TTC549 (cell line): ENCODE results near the gene RNF220.
"Not testable (repeated sequence)": the region's sequence is repeated elsewhere in the genome, so short reads cannot be mapped to it uniquely, and the experiment has no call there.

Source experiments
- FAIRE-seq: peaks from 2 replicates; lab custom pipeline; 2012; peaks lifted over from hg19 to GRCh38; lab: Jason Lieb, UNC

The RNF220 gene

DNA sequence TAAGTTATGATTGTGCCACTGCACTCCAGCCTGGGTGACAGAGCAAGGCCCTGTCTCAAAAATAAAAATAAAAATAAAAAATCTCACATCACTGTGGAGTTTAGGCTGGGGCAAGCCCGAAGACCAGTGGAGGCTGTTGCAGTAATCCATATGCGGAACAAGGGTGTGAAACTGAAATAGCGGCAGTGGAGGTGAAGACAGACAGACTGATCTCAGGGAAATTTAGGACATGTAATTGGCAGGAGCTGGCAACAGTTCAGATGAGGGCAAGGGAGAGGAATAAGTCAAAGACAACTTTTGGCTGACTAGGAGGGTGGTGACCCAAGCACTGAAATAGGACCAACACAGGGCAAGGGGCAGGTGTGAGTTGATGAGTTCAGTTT, 277.8 kb downstream of the RNF220 start:
- no peak for FAIRE-seq

DNA sequence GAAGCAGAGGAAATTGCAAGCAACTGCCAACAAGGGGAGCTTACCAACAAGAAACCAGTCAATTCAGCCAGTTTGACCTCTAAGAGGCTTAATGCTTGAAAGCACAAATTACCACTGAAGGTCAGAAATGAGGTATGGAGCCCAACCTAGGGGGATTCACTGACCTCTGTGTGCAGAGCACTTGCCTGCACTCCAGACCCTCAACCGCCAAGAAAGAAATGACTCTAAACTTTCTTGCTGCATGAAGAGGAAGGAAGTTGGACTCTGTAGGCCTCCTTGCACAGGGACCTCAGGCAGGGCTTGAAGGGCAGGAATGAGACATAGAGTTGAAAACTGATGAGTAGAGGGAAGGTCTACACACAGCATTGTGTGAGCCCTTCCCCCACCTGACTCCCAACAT, 279.5 kb downstream of the RNF220 start:
- FAIRE-seq: no peak

DNA sequence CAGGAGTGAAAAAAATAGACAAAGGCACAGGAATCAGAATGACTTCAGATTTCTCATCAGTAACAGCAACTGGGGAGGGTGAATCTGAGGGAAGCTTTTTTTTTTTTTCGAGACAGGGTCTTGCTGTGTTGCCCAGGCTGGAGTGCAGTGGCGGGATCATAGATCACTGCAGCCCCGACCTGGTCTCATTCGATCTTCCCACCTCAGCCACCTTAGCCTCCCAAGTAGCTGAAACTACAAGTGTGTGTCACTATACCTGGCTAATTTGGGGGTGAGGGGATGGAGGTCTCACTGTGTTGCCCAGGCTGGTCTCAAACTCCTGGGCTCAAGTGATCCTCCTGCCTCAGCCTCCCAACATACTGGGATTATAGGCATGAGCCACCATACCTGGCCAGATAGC, 280.2 kb downstream of the RNF220 start:
- no peak for FAIRE-seq

DNA sequence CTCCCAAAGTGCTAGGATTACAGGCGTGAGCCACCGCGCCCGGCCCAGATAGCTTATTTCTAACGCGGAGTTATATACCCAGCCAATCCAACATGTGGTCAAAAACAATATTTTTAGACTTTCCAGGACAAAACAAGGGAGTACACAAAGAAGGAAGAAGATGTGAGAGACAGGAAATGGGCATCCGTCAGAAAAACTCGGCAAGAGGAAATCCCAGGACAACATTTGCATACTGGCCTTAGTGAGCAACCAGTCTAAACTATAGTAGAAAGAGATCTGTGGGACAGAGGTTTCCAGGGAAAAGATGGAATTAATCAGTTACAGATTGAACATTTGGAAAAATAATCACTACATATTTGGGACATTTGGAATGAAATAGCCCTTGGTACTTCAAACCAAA, 280.8 kb downstream of the RNF220 start:
- no peak for FAIRE-seq

DNA sequence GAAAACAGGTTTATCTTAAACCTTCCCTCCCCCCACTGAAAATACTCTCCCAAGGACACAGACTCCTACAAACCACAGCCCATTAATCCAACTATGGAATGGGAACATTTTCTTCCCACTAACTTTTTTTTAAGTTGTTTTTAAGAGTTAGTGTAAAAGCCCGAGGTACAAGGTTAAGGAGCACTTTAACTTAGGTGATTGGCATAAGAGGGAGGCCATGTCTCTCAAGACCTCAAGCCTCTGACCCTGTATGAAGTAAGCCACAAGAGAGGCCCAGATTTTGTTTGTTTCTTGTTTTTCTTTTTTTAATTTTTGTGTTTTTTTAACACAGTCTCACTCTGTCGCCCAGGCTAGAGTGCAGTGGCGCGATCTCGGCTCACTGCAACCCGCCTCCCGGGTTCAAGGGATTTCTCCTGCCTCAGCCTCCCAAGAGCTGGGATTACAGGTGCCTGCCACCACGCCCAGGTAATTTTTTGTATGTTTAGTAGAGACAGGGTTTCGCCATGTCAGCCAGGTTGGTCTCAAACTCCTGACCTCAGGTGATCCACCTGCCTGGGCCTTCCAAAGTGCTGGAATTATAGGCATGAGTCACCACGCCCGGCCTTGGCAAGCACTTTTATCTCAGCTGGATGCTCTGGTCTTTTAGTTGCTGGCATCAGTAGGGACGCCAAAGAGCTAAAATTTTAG, 283.8 kb downstream of the RNF220 start:
- no peak for FAIRE-seq

DNA sequence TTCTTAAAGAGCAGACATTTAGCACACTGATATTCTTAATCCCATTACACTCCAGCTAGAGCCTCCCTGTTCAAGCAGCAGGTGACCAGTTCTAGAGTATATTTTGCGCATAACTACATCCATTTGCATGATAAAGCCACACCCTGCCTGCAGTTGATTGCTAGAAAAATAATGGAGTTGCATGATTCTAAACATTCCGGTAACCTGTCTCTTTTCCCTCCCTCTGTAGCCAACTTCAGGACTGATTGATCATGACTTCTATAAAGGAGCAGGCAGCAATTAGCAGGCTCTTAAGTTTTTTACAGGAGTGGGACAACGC, 284.4 kb downstream of the RNF220 start:
- no peak for FAIRE-seq

DNA sequence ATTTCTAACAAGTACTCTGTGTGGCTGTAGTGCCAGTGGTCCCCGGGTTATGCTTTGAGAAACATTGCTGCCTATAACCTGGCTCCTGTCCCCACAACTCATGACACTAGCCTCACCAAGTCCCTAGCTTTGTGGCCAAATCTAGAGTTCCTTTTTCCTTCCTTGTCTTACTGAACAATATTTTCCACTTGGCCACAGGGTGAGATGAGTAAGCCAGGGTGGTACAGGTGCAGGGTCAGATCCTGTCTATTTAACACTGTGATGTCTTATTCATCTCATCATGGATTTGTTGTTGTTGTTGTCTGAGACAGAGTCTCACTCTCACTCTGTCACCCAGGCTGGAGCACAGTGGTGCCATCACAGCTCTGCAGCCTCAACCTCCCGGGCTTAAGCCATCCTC, 288.1 kb downstream of the RNF220 start:
- FAIRE-seq: no peak

DNA sequence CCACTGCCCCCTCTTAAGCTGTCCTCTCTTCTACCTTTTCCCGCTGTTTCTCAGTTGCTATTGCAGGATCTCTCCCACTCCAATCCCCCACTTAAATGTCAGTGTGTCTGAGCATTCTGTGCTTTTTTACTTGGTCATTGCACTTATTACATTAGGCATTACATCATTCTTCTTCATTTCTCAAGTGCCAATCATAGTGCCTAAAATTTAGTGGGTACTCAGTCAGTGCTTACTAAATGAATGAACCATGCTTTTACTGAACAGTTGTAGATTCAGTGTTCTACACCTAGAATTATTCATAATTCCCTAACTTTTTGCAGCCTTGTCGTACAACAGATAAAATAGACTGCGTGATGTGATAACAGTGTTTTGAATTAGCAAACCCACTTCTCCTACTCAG, 288.8 kb downstream of the RNF220 start:
- no peak for FAIRE-seq

DNA sequence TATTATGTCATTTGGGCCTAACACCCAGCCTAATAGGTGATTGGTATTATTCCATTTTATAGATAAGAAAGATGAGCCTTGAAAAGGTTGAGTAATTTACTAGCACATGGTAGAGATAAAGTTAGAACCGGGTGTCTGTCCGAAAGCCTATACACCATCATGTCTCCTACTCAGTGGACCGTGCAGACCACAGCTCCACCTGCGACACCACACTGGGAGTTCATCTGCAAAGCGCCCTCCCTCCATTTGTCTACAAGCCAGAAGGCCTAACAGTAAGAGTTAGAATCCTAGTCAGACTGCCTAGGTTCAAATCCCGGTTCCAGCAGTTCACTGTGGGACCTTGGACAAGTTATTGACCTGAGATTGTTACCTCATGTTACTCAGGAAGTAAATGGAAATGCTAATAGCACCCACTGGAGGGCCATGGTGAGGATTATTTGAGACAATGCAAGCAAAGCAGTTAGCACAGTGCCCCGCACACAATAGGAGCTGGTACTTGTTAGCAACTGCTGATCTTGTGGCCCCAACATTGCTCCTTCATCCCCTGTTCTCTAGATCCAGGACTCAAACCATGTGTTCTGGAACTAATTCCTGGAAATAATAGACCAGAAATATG, 289.9 kb downstream of the RNF220 start:
- FAIRE-seq: no peak

DNA sequence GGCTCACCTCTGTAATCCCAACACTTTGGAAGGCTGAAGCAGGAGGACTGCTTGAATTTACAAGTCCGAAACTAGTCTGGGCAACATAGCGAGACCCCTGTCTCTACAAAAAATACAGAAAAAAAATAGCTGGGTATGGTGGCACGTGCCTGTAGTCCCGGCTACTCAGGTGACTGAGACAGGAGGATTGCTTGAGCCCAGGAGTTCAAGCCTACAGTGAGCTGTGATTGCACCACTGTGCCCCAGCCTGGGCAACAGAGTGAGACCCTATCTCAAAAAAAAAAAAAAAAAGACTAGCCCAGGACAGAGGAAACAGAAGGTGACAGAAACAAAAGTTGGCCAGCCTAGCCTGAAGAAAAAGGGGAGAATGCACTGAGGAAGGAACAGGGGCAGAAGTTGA, 290.6 kb downstream of the RNF220 start:
- FAIRE-seq: no peak

DNA sequence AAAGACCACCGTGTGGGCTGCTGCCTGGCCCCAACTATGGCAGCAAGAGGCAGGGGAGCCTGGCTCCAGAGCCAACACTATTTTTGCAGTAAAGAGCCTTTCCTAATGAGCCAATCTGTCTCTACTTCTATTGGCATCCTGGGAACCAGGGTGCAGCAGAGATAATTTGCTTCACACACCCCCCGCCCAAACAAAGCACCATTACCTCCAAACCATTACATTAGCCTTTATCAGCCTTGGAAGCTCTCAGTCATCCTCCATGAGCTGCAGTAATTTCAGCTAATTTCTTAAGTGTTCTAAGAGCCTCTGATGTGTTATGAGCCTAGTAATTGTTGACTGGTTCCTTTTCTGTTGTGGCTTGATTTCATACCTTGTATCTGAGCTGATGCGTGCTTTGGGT, 291.0 kb downstream of the RNF220 start:
- no peak for FAIRE-seq

DNA sequence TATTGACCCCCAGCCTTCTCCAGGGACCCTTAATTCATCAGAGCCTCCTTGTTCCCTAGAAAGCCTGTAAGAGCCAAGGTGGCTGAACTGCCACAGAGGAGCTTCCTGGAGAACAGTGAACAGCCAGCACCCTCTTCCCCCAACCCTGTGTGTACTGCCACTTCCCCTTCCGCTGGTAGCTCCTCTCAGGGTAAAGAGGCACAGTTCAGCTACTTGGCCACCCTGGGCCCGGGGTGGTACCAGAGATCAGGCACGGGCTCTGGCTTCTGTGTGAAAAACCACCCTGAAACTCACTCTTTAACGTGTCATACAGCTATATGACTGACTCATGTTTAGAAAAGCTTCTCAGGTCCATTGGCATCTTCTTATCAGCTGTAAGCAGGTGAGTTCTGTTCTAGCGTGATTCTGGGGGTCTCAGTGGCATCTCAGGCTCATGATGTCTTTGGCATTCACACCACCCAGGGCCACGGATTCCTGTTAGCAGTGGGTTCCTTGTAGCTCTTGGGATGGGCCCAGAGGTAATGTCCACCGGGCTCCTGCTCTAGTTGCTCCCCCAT, 291.8 kb downstream of the RNF220 start:
- no peak for FAIRE-seq

DNA sequence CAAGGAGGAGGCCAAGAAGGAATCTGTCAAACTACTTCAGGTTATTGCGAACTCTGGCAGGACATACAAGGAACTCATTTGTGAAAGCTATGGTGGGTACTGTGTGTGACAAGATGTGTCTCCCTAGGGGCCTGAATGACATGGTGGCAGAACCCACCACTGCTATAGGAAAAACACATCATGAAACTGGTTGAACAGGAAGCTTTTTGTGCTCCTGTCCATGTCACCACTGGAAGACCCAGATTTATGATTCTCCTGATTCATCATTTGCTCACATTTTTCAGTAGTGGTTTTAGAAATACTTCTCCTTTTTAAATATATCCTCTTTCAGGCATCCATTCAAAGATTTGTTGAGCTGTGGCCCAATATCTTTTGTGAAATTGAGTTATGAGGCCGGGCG, 293.1 kb downstream of the RNF220 start:
- no peak for FAIRE-seq

DNA sequence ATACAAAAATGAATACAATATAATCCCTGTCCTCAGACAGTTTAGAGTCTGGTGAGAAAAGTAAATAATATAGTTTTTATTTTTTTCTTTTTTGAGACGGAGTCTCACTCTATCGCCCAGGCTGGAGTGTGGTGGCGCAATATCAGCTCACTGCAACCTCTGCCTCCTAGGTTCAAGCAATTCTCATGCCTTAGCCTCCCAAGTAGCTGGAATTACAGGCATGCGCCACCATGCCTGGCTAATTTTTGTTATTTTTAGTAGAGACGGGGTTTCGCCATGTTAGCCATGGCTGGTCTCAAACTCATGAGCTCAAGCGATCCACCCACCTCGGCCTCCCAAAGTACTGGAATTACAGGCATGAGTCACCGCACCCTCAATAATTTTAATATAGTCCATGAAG, 294.3 kb downstream of the RNF220 start:
- FAIRE-seq: not testable (repeated sequence)

DNA sequence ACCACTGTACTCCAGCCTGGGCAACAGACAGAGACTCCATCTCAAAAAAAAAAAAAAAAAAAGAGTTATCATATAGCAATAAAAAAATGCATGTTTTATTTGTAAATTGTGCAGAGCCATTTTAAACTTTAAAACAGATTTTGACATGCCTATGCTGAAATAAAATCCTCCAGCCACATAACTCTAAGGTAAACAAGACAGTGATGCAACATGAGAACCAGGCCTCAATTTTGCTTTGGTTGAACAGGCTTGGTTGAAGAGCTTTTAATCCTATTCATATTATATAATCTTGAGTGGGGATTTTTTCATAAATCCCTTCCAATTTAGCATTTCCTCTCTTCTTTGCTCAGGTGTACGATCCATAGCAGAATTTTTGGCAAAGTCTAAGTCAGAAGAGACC, 295.5 kb downstream of the RNF220 start:
- FAIRE-seq: no peak

DNA sequence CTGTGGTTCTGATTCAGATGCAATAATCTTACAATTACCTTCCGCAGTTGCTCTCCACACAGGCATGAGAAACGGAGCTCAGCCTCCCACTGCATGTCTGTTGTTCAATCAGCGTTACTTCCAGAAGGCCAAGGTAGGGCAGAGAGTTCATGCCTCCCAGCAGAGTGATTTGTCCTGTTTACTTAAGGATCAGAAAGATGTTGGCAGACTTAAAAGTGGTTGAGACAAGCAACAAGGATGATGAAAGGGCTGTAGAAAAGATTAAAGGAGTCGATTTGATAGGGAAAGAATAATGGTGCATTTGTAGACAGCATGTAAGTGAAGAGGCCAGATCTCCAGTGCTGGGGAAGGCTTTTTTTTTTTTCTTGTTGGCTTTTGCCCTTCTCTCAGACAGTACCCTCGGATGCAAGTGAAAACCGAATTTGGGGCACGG, 296.1 kb downstream of the RNF220 start:
- no peak for FAIRE-seq
